IPS-11a (cell line): ENCODE results near the gene DPEP2.
"Not testable (repeated sequence)": the region's sequence is repeated elsewhere in the genome, so short reads cannot be mapped to it uniquely, and the experiment has no call there.

Source experiments
- H3K4me3 ChIP-seq: one replicate; pipeline ENCODE4 v1.5.1; 2013; ENCODE audit warnings: low read depth, low read length, control low read depth

Gene DPEP2

DNA sequence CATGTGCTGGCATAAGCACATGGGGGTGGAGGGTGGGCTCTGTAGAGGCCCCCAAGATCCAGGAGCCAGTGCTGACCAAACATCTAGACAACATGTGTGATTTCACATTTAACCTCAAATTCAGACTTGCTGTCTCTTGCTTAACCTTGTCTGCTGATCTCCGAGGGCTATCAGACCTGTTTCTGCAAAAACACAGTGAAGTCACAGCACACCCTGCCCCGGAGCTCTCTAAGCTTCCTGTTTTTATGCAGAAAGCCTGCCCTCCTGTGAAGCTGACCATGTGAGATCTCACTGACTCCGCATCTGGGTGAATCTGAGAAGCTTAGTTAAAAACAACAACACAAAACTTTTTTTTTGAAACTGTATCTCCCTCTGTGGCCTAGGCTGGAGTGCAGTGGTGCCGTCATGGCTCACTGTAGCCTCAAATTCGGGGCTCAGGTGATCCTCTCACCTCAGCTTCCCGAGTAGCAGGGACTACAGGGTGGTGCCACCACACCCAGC, 6.6 kb upstream of the DPEP2 start:
- no peak overlapping the region for H3K4me3 ChIP-seq

GRCh38 chr16:68005211-68005610, 5.9 kb upstream of the DPEP2 start:
- H3K4me3 ChIP-seq = no peak overlapping the region

DNA sequence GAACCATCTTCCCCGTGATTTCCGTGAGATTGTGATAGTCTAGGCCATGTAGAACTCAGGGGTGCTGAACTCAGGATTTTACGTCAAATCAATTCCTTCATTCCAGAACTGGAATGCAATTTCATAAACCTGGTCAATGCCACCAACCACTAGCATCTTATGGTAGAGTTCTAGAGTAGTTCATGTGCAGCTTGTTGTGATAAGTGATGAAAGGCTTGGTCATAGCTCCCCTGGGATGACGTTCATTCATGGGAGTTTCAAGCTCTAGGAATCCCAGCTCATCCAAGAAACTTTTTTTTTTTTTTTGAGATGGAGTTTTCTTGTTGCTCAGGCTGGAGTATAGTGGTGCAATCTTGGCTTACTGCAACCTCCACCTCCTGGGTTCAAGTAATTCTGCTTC, 3.7 kb upstream of the DPEP2 start:
- H3K4me3 ChIP-seq = no peak overlapping the region

GRCh38 chr16:68000450-68000849, 1.2 kb upstream of the DPEP2 start:
- no peak overlapping the region for H3K4me3 ChIP-seq

DNA sequence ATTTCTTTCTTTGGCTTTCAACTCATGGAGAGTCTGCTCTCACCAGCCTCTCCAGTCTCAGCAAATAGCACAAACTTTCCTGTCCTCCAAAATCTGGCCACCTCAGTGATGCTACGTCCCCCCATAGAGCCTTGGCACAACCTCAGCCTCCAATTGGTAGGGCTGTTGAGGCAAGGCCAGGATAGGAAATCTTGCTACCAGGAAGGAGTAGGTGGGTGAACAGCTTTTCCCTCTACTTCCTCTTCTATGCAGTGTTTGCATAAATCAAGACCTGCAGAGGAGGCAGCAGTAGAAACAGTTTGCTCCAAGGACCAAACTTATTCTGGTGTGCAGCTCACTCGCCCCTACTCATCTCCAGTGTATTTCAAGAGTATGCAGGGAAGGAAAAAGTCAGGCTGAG, 701 bp upstream of the DPEP2 start:
- no peak overlapping the region for H3K4me3 ChIP-seq

DNA sequence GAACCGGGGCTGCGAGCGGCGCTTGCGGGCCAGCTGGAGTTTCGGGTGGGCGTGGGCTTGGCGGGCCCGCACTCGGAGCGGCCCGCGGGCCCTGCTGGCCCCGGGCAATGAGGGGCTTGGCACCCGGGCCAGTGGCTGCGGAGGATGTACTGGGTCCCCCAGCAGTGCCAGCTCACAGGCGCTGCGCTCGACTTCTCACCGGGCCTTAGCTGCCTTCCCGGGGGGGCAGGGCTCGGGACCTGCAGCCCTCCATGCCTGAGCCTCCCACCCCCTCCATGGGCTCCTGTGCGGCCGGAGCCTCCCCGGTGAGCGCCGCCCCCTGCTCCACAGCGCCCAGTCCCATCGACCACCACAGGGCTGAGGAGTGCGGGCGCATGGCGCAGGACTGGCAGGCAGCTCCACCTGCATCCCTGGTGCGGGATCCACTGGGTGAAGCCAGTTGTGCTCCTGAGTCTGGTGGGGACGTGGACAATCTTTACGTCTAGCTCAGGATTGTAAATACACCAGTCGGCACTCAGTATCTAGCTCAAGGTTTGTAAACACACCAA, 979 bp downstream of the DPEP2 start:
- not testable (repeated sequence) for H3K4me3 ChIP-seq

- no peak overlapping the region for H3K4me3 ChIP-seq
Measured at GRCh38 chr16:67996666-67997065, 2.6 kb downstream of the DPEP2 start.

- H3K4me3 ChIP-seq = no peak overlapping the region
Measured at GRCh38 chr16:67995423-67995822, 3.9 kb downstream of the DPEP2 start.

GRCh38 chr16:67994040-67994408, 5.3 kb downstream of the DPEP2 start:
- H3K4me3 ChIP-seq = not testable (repeated sequence)

GRCh38 chr16:67993207-67994039, 5.9 kb downstream of the DPEP2 start:
- no peak overlapping the region for H3K4me3 ChIP-seq

GRCh38 chr16:67992661-67993206, 6.5 kb downstream of the DPEP2 start:
- no peak overlapping the region for H3K4me3 ChIP-seq

DNA sequence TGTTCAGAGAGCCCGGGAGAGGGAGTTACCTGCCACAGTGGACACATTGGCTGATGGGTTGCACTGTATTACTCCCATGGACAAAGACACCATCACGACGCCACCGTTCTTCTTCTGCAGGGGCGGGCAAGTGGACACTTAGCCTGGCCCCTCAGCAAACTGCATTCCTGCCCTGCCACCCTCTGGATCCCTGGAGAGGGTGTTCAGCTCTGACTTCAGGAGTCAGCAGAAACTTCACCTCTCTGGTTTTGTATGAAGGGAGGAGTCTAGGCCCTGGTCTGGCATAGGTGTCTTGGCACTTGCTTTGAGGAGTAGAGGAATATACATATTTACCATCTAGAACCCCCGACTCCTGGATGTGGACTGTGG, 9.3 kb downstream of the DPEP2 start:
- H3K4me3 ChIP-seq = no peak overlapping the region

DNA sequence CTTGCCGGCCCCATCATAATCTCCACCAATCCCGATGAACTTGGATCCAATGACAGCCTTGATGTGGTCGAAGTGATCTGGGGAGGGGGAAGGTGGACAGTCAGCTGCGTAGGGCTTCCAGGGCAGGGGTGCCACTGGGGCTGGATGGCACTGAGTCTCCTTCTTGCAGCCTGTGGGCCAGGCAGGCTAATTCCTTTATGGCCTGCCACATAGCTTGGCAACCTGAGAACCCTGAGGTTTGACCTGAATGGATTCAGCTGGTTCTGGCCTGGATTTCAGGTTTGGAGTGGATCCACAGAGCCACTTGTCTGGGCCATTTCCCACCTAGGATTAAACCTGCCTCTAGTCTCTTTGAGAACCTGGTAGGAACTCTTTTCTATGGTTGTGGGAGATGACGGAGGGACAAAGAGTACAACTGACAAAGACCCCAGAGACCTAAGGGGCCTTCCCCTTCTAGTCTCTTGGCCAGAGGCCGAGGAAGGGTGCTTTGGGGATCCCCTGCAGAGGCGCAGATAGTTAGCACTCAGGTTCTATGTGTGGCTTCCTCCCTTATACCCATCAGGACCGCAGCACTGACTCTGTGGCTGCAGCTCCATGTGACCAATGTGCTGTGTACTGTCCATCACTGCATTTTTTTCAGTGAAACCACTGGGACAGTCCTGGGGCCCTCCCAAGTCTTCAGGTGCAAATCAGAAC, 9.8 kb downstream of the DPEP2 start:
- no peak overlapping the region for H3K4me3 ChIP-seq

DNA sequence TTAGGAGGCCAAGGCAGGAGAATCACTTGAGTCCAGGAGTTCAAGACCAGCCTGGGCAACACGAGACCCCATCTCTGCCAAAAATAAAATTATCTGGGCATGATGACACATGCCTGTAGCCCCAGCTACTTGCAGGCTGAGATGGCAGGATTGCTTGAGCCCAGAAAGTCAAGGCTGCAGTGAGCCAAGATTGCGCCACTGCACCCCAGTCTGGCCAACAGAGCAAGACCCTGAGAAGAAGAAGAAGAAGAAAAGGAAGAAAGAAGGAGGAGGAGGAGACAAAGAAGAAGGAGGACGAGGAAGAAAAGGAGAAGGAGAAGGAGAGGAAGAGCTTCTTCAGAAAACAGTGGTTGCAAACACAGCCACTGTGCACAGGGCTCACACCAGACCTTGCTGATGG, 10.6 kb downstream of the DPEP2 start:
- H3K4me3 ChIP-seq = no peak overlapping the region

DNA sequence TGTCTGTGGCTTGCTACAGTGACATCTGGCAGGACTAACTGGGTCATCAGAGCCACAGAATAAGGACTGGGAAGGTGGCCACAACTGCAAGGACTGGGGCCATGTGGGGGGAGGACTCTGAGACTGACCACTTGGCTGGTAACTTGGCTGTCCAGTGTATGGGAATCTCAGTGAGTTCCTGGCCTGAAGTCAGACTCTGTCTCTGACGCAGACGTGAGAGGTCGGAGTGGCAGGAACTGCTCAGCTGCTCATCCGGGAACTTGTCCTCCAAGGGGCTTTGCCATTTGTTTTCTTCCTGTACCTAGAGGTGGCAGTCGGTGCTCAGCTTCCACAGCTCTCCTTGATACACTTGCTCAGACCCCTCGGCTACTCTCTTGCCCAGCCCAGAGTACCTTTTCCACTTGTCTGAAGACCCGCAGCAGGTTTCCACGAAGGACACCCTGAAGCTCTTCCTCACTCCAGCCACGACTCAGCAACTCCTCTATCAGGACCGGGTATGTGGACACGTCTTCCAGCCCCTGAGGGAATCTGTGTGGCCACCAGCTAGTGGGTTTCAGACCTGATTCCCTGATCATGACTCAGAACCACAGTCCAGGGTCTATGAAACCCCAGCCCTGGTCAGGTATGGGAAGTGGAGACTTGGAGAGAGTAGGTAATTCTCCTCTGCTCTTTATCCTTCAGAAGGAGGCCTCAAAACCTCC, 11.7 kb downstream of the DPEP2 start:
- H3K4me3 ChIP-seq = no peak overlapping the region

DNA sequence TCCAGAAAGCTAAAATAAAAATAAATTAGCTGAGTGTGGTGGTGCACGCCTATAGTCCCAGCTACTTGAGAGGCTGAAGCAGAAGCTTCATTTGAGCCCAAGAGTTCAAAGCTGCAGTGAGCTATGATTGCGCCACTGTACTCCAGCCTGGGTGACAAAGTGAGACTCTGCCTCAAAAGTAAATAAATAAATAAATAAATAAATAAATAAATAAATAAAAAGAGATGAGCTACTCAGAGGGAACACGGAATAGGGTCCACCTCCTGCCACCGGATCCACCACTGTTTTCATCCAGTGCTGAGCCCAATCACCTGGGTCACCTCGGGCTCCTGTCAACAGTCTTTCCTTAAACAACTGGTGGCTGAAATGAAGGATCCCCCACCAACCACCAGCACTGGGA, 12.3 kb downstream of the DPEP2 start:
- H3K4me3 ChIP-seq = no peak overlapping the region

GRCh38 chr16:67982011-67982696, 17.1 kb downstream of the DPEP2 start:
- no peak overlapping the region for H3K4me3 ChIP-seq

- no peak within 1 kb of the TSS for H3K4me3 ChIP-seq
Measured at GRCh38 chr16:67979955-67980678, 19.2 kb downstream of the DPEP2 start, which contains the start of gene DPEP3. Gene DPEP3 (minus strand): TSS chr16:67980499. CDS start chr16:67980380, 119 bp downstream.

DNA sequence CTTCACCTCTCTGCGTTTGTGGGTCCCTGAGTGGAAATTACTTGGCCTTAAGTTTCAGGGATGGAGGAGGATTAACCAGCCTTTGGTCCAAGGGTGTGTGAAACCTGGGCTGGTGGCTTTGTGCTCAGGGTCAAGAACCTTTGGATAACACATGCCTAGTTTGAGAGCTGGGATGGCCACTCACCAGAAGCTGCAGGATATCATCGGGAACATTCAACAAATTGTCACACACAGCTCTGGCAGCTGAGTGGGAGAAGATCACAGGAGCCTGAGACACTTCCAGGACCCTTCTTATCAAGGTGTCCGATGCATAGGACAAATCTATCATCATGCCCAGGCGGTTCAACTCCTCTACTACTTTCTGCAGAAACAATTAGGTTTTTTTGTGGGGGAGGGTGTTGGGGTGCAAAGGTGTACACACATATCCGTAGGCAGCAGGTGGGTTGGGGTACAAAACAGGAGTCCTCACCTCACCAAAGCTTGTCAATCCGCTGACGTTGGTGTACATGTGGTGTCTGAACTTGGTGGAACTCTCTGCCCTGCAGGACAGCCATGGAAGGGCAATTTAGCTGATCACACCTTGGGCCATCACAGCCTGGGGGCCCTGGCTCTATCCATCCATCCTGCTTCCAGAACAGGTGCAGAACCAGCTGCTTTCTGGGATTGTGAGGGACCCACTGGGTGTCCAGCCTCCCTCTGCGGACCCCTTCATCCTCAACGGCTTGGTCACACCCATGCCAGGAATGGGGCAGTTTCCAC, 21.6 kb downstream of the DPEP2 start:
- no peak overlapping the region for H3K4me3 ChIP-seq
